Measurements from ENCODE around the gene C1QA.
A peak's percentile ranks its signal among the peaks of the same experiment; 100 is the strongest.

DNA sequence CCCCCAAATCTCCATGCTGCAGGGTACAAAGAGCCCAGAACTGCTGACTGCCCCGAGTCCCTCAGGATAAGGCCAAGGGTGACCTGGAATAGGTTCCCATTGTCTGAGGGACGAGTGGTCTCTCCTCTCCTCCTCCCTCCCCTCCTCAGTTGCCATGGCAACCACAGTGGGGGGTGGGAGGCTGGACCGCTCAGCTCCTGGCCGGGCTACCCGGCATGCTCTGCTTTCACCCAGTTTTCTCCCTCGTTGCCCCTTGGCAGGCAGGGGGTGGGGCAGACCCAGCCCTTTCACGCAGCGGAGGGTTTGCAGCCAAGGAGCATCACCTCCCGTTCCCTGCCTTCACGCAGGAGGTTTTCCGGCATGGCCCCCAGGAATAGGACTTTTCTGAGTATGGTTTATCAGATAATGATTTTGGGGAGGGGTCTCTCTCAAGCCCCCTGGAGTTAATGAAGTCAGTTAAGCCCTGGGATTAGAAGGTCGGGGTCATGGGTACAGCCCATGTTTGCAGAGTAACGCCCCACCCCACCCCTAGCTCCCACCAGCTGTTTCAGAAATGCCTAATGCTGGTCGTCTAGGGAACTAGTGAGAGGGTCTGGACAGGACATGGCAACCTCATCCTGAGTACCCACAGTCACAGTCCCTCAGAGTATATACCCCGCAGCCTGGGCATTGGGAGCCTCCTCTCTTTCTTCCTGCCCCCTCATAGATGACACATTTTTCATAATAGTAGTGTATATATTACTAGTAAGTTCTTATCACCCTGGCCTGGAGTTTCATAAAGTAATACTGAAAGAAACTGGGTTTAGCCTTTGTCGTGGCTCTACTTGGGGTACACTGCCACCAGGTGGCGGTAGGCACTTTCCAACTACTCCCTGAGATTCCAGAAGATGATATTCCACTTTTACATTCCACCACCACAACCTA is 37.3 kb downstream of the C1QA start:
- TF ChIP-seq, protein P1, sequence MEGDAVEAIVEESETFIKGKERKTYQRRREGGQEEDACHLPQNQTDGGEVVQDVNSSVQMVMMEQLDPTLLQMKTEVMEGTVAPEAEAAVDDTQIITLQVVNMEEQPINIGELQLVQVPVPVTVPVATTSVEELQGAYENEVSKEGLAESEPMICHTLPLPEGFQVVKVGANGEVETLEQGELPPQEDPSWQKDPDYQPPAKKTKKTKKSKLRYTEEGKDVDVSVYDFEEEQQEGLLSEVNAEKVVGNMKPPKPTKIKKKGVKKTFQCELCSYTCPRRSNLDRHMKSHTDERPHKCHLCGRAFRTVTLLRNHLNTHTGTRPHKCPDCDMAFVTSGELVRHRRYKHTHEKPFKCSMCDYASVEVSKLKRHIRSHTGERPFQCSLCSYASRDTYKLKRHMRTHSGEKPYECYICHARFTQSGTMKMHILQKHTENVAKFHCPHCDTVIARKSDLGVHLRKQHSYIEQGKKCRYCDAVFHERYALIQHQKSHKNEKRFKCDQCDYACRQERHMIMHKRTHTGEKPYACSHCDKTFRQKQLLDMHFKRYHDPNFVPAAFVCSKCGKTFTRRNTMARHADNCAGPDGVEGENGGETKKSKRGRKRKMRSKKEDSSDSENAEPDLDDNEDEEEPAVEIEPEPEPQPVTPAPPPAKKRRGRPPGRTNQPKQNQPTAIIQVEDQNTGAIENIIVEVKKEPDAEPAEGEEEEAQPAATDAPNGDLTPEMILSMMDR (IDR thresholded peaks at IDR 0.05; ENCODE audit: insufficient read depth, low read length) = peak; percentile 58
- no peak for TF ChIP-seq POLR2AphosphoS5 (IDR thresholded peaks at IDR 0.05; ENCODE audit: low read depth)
- TF ChIP-seq, protein P2, sequence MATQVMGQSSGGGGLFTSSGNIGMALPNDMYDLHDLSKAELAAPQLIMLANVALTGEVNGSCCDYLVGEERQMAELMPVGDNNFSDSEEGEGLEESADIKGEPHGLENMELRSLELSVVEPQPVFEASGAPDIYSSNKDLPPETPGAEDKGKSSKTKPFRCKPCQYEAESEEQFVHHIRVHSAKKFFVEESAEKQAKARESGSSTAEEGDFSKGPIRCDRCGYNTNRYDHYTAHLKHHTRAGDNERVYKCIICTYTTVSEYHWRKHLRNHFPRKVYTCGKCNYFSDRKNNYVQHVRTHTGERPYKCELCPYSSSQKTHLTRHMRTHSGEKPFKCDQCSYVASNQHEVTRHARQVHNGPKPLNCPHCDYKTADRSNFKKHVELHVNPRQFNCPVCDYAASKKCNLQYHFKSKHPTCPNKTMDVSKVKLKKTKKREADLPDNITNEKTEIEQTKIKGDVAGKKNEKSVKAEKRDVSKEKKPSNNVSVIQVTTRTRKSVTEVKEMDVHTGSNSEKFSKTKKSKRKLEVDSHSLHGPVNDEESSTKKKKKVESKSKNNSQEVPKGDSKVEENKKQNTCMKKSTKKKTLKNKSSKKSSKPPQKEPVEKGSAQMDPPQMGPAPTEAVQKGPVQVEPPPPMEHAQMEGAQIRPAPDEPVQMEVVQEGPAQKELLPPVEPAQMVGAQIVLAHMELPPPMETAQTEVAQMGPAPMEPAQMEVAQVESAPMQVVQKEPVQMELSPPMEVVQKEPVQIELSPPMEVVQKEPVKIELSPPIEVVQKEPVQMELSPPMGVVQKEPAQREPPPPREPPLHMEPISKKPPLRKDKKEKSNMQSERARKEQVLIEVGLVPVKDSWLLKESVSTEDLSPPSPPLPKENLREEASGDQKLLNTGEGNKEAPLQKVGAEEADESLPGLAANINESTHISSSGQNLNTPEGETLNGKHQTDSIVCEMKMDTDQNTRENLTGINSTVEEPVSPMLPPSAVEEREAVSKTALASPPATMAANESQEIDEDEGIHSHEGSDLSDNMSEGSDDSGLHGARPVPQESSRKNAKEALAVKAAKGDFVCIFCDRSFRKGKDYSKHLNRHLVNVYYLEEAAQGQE (IDR thresholded peaks at IDR 0.05; ENCODE audit: insufficient replicate concordance, low read depth) = no peak
- no peak for TF ChIP-seq GABPA (IDR thresholded peaks at IDR 0.05; ENCODE audit: low read depth)
